Fibroblast of peridontal ligament (primary cell): ENCODE results near the gene C3orf49.

Experiments
- DNase-seq: peaks from one replicate; pipeline ENCODE4 v3.0.0-alpha.2; 2010; ENCODE audit errors: extremely low read depth

The C3orf49 gene

DNA sequence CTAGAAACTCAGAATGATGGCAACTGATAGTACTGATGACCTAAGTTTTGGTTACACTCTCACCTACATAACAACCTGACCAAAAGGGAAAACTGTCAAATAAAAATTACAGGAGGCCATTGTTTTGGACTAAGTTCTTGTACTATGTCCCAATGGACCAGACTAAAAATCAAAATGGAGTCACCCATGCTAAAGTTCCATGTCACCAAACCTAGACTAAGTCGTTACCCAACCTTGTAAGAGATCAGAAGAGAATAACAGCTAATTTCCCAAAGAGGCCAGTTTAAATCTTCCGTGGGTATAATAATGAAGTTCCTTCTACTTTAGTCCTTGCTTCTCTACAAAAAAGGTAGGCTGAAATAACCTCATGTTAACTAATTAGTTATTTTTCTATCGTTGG is 32.2 kb downstream of the C3orf49 start:
- no peak for DNase-seq

DNA sequence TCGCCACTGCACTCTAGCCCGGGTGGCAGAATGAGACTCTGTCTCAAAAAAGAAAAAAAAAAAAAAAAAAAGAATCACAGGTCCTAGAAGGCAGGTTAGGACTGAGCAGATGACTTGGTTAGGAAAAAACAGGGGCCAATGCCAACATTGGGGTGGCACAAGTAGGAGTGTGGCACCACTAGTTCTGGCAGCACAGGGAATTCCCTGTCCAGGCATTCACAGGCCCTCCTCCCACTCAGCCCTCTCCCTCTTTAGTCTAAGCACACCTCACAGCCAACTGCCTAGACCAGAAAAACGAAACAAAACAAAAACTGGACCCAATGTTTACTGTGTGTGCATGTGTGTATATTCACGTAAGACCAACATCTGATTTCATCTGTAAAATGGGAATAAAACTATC is 34.0 kb downstream of the C3orf49 start:
- no peak for DNase-seq

DNA sequence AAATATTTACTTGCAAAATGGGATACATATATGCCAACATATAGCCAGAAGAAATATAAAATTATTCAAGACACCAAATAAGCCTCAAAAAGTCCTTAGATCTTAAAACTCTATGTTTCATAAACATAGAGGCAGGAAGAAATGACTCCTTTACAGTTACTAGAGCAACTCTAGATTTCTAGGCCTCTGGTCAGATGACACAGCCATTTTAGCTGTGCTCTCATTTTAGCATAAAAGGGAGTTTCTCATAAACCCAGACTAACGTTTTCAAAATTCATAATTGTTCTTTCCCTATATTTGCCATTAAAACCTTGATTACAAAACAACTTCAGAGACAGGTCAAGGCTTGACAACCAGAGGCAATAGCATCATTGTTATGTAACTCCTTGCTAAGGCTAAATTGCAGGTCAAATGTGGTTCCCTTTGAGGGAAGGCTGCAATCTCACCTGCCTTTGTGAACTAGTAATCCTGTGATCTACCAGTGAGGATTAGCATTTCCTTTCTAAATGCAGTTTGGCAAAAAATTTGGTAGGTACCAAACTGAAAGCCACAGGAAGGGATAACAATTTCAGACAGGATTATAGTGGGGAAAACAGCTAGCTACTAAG is 36.3 kb downstream of the C3orf49 start:
- peak; percentile 29 for DNase-seq

DNA sequence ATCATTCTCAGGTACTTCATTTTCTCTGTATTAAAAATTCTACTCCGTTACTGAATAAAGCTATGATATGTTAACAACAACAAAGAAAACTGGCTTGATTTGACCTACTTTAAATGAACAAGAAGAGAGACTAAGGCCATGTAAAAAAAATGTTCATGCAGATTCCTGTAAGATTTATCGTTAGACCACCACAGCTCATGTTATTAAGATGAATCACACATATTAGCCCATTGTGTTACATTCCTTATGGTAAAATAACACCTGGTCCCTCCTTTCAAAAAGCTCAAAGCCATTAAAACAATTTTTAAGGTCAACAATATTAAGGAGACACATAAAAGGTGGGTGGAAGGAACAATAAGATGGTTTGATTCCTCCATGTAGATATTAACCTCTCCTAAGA is 38.2 kb downstream of the C3orf49 start:
- no peak for DNase-seq

DNA sequence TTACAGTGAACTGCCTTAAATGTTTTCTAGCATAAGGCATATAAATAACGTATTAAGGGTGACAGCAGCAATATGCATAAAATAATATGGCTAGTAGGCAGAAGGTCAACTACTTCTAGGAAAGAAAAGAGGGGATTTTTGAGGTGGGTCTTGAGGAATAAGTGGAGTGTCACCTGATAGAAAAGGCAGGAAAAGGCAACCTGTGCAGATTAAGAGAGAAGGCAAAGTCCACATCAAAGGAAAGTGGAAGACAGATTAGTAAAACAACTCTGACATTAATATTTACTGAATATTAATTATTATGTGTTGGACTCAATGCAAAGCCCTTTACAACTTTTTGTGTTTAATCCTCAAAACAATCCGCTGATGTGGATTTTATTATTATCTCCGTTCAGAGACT is 41.7 kb downstream of the C3orf49 start:
- no peak for DNase-seq

DNA sequence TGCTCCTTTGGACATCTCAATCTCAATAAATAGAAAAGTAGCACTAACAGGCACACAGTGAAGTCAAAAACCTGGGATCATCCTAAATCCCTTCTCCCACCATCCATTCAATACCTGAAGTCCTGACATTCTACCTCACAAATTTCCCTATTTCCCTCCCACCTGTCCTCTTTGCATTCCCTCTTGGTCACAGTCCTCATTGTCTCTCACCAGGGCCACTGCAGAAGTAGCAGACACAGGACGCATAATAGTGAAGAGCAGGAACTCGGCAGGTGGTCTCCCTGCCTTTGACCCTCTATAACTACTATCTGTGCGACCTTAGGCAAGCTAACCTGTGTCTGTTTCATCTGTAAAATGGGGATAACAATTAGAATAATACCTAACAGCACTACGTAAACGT is 42.2 kb downstream of the C3orf49 start:
- no peak for DNase-seq

DNA sequence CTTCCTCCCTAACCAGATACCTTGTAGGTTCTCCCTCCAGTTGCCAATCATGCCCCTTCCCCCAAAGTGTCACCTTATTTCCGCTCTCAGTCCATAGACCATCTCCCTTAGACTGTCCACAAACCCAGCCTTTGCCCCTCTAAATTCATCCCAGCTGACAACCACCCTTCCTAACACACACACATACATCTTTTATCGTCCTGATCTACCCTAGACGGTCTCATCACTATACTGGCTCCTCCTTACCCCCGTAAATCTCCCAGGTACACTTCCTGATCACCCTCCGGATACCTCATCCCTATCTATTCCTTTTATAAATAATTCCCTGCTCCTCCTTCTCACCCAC is 43.7 kb downstream of the C3orf49 start:
- no peak for DNase-seq

DNA sequence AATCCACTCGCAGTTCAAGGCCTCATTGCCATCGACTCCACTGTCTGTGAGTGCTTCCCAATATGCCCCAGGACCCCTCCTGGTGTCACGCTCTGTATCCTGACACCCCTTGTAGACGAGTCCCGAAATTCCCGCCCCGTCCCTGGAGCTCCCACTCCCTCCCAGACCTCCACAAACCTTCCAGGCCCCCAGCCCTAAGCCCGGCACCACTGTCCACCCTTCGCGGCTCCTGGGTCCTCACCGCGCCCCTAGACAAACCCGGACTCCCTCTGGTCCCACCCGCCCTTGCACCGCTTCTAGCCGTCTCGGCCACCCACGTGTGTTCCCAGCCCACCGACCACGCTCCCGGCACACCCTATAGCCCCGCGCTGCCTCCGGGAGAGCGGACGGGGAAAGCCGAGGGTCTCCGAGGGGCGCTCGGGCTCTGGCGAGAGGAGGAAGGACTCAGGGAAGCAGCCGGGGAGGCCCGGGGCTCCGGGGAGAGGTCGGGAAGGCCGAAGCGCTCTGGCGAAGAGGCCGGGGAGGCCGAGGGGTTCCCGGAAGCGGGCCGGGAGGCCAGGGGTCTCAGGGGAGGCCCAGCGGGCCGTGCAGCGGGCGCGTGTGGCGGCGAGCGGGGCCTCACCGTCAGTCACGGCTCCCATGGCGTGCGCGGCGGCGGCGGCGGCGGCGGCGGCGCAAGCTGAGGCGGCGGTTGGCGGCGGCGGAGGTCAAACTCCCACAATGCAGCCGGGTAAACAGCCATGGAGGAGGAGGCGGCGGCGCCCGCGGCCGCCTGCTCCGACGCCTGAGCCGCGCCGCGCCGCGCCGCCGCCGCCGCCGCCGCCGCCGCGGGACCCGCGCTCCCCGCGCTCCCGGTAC is 44.3 kb downstream of the C3orf49 start, which contains the start of the genes ATXN7 and THOC7:
Gene ATXN7, plus strand, starts transcription at position 718 of the 858 bp plus-strand sequence. CDS start 48,732 bp downstream, outside the sequence.
Gene THOC7, minus strand, starts transcription at position 656 of the 858 bp plus-strand sequence. Its CDS starts 15 bp downstream, at position 641.
- DNase-seq: peak; percentile 35

DNA sequence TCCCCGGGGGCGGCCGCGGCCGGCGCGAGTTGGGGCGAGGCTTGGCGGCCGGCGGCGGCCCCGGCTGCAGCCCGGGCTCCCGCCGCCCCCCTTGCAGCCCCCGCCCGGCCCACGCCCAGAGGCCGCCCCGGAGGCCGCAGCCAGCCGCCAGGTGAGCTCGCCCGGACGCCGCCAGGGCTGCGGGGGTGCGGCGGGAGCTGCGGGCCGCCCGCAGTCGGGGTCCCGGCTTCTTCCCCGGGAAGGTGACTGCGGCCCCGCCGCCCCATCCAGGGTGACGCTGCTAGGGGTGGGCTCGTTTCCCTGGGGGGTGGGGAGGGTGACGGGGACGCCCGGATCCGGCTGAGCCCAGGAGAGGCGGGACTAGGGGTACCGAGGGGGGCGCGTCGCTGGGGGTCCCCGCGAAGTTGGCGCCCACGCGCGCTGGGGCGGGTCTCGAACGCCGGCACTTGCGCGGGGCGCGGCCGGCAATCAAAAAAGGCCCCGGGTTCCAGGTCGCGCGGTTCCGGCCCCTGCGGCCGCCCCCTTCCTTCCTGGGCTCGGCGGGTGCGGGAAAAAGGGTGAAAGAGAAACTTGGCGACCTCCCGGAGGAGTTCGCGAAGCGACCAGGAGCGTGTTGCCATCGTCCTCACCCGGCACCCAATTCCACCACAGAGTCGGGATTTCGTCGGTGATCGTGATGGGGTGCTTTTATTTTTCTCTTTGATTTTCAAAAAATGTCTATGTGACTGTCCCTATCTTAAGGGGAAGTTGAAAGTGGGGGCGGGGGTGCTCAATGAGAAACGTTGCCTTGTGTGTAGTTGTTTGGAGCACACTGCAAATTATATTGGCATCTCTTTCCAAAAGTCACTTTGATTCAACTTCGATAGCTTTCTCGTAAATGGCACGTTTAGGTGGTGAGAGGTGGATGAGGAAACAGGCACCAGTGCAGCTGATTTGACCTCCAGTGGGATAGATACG is 45.2 kb downstream of the C3orf49 start:
- DNase-seq: peak; percentile 27

DNA sequence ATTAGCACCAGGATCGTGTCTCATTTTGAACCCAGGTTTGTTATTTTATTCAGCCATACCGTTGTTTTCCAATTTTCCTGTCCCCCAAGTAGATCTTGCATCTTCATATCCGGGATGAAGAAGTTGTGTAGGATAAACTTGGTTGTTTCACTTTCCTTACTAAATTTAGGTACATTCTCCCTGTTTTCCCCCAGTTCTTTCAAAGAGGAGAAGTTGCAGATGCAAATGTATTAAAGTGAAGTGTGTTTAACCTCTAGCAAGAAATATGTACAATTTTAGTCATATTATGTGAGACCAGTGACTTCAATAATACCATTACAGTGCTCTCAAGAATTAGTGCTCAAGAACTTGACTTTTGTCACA is 45.8 kb downstream of the C3orf49 start:
- DNase-seq: no peak

DNA sequence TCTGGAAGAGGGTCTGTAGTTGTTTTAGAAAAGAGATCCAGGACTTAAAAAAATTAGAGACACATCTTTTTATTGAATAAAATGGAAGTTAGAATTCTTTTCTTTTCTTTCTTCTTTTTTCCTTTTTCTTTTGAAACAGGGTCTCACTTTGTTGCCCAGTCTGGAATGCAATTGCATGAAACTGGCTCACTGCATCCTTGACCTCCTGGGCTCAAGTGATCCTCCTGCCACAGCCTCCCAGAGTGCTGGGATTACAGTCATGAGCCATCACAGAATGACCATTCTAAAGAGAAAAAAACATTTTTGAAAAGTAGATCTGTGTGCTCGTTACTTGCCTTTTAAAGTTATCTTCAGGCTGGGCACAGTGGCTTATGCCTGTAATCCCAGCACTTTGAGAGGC is 48.1 kb downstream of the C3orf49 start:
- DNase-seq: no peak

DNA sequence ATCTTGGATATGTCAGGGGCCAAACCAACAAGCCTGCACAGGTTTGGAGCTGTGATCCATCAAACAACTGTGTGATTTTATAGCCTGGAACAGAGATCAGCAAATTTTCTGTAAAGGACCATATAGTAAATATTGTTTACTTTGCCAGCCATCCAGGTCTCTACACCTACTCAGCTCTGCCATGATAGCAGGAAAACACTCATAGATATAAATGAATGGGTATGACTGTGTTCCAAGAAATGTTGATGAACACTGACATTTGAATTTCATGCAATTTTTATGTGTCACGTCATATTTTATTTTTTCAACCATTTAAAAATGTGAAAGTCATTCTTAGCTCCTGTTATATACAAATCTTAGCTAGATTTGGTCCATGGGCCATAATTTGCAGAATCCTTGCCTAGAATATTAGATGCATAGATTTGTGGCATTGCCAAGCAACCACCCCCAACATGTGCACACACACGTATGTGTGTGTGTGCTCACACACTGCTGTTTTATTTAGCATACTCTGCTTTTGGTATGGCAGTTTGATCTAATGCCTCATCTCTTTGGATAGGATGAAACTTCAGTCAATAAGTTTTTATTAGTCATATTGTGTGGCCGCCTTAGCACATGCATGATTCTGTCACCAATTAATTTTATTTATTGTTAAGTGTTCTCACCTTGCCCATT is 51.0 kb downstream of the C3orf49 start:
- no peak for DNase-seq

DNA sequence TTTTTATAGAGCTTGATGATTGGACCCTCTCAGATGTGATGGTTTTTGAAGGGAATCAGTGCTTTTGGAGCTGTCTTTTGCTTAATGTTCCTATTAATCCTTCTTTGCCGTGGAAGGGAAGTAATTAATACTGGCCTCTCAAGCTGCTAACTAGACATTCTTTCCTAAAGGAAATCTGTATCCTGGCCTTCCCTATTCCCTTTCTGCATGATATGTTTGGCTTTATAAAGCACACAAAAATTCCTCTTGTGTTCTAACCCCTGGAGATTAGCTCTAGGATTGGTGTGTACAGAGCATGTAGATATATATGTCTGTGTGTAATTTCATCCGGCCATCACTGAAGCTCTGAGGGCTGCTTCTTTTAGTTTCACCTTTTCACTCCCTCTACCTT is 51.5 kb downstream of the C3orf49 start:
- DNase-seq: no peak

DNA sequence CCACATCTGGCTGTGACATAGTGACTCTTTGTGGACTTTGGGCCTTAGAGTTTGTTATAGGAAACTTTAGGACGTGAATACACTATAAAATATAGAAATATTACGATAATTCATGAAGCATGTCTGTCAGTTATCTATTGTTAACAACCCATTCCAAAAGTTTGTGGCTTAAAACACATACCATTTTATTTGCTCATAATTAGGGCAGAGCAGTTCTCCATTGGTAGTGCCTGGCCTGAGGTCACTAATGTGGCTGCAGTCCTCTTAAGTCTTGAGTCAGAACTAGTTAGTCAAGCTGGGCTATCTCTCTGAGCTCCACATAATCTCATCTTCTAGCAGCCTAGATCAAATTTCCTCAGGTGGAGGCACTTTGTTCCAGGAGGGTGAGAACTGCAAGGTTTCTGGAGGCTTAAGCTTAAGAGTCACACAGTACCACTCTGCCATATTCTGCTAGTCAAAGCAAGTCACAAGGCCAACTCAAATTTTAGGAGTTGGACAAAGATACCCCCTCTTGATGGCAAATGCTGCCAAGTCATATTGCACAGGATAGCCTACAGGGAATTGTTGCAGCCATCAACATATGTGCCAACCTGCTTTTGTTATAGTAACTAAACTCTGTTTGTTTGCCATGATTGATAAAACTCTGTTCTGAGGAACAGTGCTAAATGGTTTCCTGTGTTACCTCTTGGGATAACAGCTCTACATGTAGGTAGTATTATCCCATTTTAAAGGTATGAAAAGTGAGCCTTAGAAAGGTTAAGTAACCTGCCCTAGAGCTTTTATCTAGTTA is 53.2 kb downstream of the C3orf49 start:
- peak; percentile 72 for DNase-seq

DNA sequence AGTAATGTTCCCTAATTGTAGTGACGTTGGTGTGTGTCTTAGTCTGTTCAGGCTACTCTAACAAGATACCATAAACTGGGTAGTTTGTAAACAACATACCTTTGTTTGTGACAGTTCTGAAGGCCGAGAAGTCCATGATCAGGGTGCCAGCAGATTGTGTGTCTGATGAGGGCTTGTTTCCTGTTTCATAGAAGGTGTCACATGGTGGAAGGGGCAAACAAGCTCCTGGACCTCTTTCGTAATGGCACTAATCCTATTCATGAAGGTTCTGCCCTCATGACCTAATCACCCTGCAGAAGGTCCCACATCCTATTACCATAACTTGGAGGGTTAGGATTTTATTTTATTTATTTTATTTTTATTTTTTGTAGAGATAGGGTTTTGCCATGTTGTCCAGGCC is 55.7 kb downstream of the C3orf49 start:
- no peak for DNase-seq

DNA sequence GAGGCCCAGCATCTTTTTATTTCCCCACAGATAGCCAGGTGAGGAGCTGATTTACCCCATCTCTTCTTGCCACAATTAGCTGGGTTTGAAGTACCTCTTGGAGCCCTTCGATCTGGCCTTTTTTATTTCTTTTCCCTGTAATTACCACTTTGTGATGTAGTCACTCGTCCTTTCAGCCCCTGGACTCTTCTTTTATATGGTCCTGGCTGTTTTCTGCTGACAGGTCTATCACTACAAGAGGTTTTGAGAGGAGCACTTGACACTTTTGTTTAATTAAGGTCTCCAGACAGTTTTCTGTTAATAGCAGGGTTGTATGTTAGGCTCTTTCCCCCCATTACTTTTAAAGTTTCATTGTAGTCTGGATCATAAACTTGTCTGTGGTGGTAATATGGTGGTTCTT is 56.4 kb downstream of the C3orf49 start:
- DNase-seq: no peak

DNA sequence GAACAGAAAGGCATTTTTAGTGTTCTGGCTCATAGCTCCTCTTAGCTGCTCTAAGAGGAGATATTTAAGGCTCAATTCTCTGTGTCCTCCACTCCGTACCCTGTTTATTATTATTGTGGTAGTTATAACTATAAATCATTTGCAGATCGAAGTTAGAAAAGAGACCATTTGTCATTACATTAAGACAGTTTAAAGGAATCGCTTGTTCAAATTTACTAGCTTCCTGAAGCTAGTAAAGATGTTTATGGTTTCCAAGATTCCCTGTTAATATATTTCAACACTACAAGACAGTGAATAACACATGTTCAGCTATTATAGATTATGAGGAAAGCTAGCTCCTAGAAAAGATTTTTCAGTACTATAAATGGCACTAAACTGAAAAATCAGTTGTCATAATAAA is 57.2 kb downstream of the C3orf49 start:
- DNase-seq: no peak

DNA sequence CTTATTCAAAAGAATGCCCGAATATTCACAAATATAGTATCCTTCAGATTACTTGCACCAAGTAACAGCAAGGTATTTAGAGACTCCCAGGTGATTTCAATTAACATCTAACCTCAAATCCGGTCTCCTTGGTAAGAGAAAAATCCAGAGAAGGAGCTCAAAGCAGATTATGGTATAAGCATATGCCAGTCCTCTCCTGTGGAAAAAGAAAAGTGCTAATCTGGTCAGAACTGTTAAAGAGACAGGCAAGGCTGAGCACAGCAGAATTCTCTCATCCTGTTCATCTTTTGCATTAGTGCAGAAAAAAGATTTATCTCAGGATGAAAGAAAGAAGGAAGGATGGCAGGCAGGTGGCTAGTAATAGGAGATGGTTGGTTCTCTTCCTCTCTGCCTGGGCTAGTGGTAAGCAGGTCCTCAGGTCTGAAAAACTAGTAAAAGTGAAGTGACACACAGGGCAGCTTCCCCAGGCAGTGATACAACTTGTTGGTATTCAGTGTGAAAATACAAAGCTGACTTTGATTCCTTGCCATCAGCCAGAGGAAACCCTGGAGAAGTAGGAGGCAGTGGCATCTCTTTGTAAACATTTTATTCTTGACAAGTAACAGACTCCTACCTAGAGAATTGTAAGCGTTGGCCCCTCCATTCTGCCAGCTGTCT is 58.8 kb downstream of the C3orf49 start:
- peak; percentile 16 for DNase-seq

DNA sequence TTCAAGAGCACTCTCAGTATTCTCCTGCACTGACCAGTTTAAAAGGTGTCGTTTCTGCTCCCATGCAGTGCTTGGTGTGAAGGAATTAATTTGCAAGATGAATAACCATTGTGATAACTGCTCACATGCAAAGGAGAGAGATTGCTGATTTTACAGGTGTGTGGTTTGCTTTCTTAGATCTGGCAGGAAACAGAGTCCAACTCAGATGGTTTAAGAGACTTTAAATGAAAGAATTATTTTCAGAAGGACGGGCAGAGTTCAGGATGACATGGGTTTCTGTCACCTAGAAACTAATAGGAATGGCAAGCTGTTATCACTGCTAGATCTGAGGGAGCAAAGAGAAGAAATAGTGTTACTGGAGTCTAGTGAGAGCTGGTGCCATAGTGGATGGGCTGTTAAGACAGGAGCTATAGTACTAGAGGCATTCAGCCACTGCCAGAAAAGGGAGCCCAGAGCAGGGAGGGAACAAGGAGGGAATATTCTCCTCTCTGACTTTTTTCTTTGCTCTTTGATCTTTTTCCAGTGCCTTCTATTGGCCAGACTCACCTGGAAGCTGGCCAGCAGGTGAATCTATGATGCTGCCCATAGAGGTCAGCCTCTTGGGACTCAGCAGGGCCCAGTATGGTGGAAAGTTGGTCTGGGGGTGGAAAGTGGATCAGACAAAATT is 59.4 kb downstream of the C3orf49 start:
- DNase-seq: no peak

DNA sequence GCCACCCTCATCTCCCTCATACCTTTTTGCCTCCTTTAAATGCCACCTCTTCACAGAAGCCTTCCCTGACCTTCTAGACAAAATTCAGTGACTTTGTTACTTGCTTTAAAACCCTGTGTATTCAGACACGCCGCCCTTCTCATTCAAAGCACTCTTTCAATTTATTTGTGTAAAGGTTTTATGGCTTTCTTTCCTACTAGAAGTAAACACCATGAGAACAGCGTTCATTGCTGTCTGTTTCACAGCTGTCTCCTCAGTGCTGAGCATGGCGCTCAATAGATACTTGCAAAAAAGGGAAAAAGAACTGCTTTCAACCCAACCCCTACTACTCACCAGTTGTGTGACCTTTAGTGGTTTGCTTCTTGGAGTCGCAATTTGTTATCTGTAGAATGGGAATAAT is 61.6 kb downstream of the C3orf49 start:
- no peak for DNase-seq
